LNCaP clone FGC (cell line): Measurements from ENCODE around the gene LGR5.
"Not testable (repeated sequence)": the region's sequence is repeated elsewhere in the genome, so short reads cannot be mapped to it uniquely, and the experiment has no call there.

Experiments
- DNase-seq: peaks from one replicate; pipeline ENCODE4 v3.0.0-alpha.2; 2011; ENCODE audit warnings: low read depth
- H3K4me3 ChIP-seq: 2 replicates; pipeline ENCODE4 v1.5.1; 2011; ENCODE audit warnings: mild to moderate bottlenecking, low read depth, low read length, control low read depth
- TF ChIP-seq, protein P1 (sequence below): IDR thresholded peaks from 2 replicates; pipeline ENCODE4 v1.5.1; 2012; ENCODE audit warnings: mild to moderate bottlenecking; ENCODE audit not compliant: control insufficient read depth, insufficient read depth; ENCODE audit errors: extremely low read depth

The LGR5 gene

GRCh38 chr12:71484272-71484905 is 44.8 kb downstream of the LGR5 start:
- TF ChIP-seq, protein P1, sequence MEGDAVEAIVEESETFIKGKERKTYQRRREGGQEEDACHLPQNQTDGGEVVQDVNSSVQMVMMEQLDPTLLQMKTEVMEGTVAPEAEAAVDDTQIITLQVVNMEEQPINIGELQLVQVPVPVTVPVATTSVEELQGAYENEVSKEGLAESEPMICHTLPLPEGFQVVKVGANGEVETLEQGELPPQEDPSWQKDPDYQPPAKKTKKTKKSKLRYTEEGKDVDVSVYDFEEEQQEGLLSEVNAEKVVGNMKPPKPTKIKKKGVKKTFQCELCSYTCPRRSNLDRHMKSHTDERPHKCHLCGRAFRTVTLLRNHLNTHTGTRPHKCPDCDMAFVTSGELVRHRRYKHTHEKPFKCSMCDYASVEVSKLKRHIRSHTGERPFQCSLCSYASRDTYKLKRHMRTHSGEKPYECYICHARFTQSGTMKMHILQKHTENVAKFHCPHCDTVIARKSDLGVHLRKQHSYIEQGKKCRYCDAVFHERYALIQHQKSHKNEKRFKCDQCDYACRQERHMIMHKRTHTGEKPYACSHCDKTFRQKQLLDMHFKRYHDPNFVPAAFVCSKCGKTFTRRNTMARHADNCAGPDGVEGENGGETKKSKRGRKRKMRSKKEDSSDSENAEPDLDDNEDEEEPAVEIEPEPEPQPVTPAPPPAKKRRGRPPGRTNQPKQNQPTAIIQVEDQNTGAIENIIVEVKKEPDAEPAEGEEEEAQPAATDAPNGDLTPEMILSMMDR = no peak
- peak overlapping the region; percentile 21; the same call in 1 of the 2 replicates for H3K4me3 ChIP-seq
- no peak for DNase-seq

- not testable (repeated sequence) for H3K4me3 ChIP-seq, DNase-seq
These were observed 51.2 kb downstream of the LGR5 start for GRCh38 chr12:71490844-71491243.

DNA sequence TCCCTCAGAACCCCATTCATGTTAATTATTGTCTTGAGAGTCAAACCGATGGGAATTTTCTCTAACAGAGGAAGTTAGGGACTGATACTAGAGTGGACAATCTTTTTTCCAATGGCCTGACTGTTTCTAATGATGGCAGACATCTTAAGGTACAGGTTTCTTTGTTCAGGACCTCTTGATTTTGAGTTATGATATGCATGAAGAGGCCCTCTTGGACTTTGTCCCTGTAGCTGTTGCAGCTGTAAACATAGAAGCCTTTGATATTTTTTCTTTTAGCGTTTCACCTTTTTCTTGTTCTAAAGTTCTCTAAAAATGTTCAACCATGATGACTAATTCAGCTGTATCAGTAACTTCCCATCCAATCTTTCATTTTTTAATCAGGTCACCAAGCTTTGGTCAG is 53.0 kb downstream of the LGR5 start:
- TF ChIP-seq, protein P1 = no peak
- no peak overlapping the region for H3K4me3 ChIP-seq
- no peak for DNase-seq

GRCh38 chr12:71499834-71500233 is 60.2 kb downstream of the LGR5 start:
- no peak overlapping the region for H3K4me3 ChIP-seq
- DNase-seq = no peak
- TF ChIP-seq, protein P1 = no peak

DNA sequence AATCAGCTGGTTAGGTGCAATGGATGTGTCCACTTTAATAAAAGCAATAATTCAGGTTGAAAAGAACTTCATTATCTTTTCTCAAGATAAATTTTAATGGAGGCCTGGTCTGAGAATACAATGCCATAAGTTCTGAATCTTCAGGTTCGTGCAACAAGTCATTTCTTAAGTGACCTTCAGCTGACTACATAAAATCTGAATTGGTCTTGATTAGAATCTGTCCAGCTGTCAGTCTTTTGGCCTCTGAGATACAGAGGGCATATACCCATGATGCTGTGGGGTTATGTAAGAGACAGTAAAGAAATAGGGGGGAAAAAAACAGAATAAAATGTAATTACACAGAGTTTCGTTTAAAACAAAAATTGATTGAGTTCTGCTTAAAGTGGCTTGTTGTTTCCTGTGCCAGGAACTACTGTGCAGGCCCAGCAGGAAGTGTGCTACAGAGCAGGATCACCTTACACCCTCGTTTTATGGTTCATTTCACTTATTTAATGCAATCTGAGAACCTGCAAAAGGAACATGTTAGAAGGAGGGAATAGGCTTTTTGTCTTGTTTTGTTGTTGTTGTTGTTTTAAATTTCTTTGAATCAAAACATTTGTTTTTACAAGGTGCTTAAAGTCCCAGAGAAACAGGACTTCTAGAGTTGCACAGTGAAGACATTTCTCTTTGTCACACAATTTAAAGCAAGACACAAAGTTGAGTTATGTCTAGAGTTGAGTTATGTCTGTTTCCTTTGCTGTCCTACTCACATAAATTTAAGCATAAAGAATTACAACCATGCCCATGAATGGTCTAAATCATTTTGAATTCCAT is 64.2 kb downstream of the LGR5 start:
- no peak for DNase-seq
- no peak overlapping the region for H3K4me3 ChIP-seq
- TF ChIP-seq, protein P1 = no peak

DNA sequence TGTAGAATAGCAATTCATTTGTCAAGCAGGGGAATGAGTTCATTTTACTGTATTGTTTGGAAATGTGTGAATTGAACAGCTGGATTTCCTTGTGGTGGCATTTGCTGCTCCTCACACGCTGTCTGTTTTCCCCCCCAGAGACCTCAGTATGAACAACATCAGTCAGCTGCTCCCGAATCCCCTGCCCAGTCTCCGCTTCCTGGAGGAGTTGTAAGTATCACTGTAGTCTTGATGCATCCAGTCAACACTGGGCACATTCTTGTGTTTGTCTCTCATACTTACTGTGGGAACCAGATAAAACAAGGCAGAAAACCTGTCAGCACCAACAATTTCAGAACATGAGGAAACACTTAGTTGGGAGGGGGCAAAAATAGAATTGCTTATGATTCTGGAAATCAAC is 64.9 kb downstream of the LGR5 start:
- no peak for DNase-seq
- H3K4me3 ChIP-seq = no peak overlapping the region
- TF ChIP-seq, protein P1 = no peak

- DNase-seq = no peak
- H3K4me3 ChIP-seq = no peak overlapping the region
- TF ChIP-seq, protein P1 = no peak
These were observed 70.1 kb downstream of the LGR5 start for GRCh38 chr12:71509705-71510104.
